Measurements from ENCODE around the gene NHP2. TPM values are rescaled to one million over a fixed set of nuclear protein-coding genes. Genes with fewer than 3 reads are reported as not detected.
A peak's percentile ranks its signal among the peaks of the same experiment; 100 is the strongest.

The NHP2 gene
- total and polyA plus RNA-seq, 9 of the 15 experiments (the other 6 are each of a cell fraction or from before 2014, with no cell fraction given), result 52.8 to 622 (median 144) TPM

GRCh38 chr5:178114325-178115135 lies 39.2 kb downstream of the NHP2 start (continued):
- TF ChIP-seq, protein P1, sequence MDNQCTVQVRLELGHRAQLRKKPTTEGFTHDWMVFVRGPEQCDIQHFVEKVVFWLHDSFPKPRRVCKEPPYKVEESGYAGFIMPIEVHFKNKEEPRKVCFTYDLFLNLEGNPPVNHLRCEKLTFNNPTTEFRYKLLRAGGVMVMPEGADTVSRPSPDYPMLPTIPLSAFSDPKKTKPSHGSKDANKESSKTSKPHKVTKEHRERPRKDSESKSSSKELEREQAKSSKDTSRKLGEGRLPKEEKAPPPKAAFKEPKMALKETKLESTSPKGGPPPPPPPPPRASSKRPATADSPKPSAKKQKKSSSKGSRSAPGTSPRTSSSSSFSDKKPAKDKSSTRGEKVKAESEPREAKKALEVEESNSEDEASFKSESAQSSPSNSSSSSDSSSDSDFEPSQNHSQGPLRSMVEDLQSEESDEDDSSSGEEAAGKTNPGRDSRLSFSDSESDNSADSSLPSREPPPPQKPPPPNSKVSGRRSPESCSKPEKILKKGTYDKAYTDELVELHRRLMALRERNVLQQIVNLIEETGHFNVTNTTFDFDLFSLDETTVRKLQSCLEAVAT (IDR thresholded peaks at IDR 0.05), result no peak
- TF ChIP-seq, protein P2, sequence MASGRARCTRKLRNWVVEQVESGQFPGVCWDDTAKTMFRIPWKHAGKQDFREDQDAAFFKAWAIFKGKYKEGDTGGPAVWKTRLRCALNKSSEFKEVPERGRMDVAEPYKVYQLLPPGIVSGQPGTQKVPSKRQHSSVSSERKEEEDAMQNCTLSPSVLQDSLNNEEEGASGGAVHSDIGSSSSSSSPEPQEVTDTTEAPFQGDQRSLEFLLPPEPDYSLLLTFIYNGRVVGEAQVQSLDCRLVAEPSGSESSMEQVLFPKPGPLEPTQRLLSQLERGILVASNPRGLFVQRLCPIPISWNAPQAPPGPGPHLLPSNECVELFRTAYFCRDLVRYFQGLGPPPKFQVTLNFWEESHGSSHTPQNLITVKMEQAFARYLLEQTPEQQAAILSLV (tag; IDR thresholded peaks at IDR 0.05), result no peak
- TF ChIP-seq ZBTB5 (IDR thresholded peaks at IDR 0.05), result no peak
- TF ChIP-seq TEAD1 (CRISPR knock-in tag; IDR thresholded peaks at IDR 0.05), result peak in 1 of 2 experiments; percentile 62; a peak in 1 of 4 replicates
- TF ChIP-seq HMG20A (CRISPR knock-in tag; conservative IDR thresholded peaks at IDR 0.05), result no peak
- peak; percentile 44; the same call in 1 of the 2 replicates for TF ChIP-seq POLR2G (IDR thresholded peaks at IDR 0.05; ENCODE audit: low read depth, low read length)
- 0 out of 2 replicates have a peak, but pooled peaks have one; percentile 6 for TF ChIP-seq ZBTB7A (IDR thresholded peaks at IDR 0.05; ENCODE audit: borderline replicate concordance, control insufficient read depth, low read depth, low read length)
- 0 out of 2 replicates have a peak, but pooled peaks have one; percentile 15 for TF ChIP-seq SP1 (CRISPR knock-in tag; IDR thresholded peaks at IDR 0.05)
- no peak for TF ChIP-seq MCM3 (IDR thresholded peaks at IDR 0.05)
- no peak for TF ChIP-seq E2F5 (CRISPR knock-in tag; IDR thresholded peaks at IDR 0.05)
- TF ChIP-seq NUFIP1 (IDR thresholded peaks at IDR 0.05; ENCODE audit: partially characterized antibody), result no peak
- no peak for TF ChIP-seq PRMT5 (CRISPR knock-in tag; IDR thresholded peaks at IDR 0.05)
- peak; percentile 48; the same call in 1 of the 2 replicates for TF ChIP-seq BCOR (IDR thresholded peaks at IDR 0.05)
- TF ChIP-seq SP2 (IDR thresholded peaks at IDR 0.05; ENCODE audit: extremely low read depth, low read depth, low read length, poor library complexity, severe bottlenecking), result no peak

Measured in K562 (cell line).